Astrocyte of the spinal cord (primary cell): ENCODE results near the gene EPB41L4A.
"Not testable (repeated sequence)": the region's sequence is repeated elsewhere in the genome, so short reads cannot be mapped to it uniquely, and the experiment has no call there.

ENCODE experiments used
- DNase-seq: peaks from one replicate; pipeline ENCODE4 v3.0.0; 2011; ENCODE audit warnings: low read depth, low spot score
- H3K4me3 ChIP-seq: 2 replicates; pipeline ENCODE4 v1.5.1; 2011; ENCODE audit warnings: low read depth, mild to moderate bottlenecking, low read length, moderate library complexity
- CTCF ChIP-seq: IDR thresholded peaks from 2 replicates; pipeline ENCODE4 v1.5.1; 2012; ENCODE audit warnings: low read depth, mild to moderate bottlenecking, low read length, inconsistent platforms
- in situ Hi-C: cut with HindIII; loops from 2 replicates; pipeline ENCODE4 v1.10.0; 2017; ENCODE audit warnings: low sequenced_read_pairs

Gene EPB41L4A

GRCh38 chr5:112419164-112419985 is at the start of gene EPB41L4A:
Gene EPB41L4A, minus strand, starts transcription at chr5:112419277. Its CDS starts 238 bp downstream, at chr5:112419039.
- in situ Hi-C loops = no loop called here
- DNase-seq = peak; percentile 32
- peak within 1 kb of the TSS; percentile 59 for H3K4me3 ChIP-seq
- TF ChIP-seq CTCF = no peak

GRCh38 chr5:112467485-112467884 is 48.4 kb upstream of the EPB41L4A start:
- no peak for DNase-seq
- in situ Hi-C loops = no loop called here
- TF ChIP-seq CTCF = no peak
- H3K4me3 ChIP-seq = no peak overlapping the region

- in situ Hi-C loops, H3K4me3 ChIP-seq, DNase-seq: not testable (repeated sequence)
These were observed 47.2 kb upstream of the EPB41L4A start for GRCh38 chr5:112466261-112466660.

GRCh38 chr5:112447187-112447760 is 28.2 kb upstream of the EPB41L4A start:
- H3K4me3 ChIP-seq, in situ Hi-C loops, DNase-seq: not testable (repeated sequence)

- in situ Hi-C loops = no loop called here
- DNase-seq = no peak
- no peak overlapping the region for H3K4me3 ChIP-seq
- TF ChIP-seq CTCF = no peak
These were observed 26.7 kb upstream of the EPB41L4A start for GRCh38 chr5:112445626-112446350.

GRCh38 chr5:112443932-112444331 is 24.9 kb upstream of the EPB41L4A start:
- DNase-seq, H3K4me3 ChIP-seq, in situ Hi-C loops: not testable (repeated sequence)

GRCh38 chr5:112440031-112440430 is 21.0 kb upstream of the EPB41L4A start:
- in situ Hi-C loops = no loop called here
- no peak overlapping the region for H3K4me3 ChIP-seq
- no peak for DNase-seq
- TF ChIP-seq CTCF = no peak

GRCh38 chr5:112436144-112436543 is 17.1 kb upstream of the EPB41L4A start:
- H3K4me3 ChIP-seq = no peak overlapping the region
- in situ Hi-C loops = no loop called here
- no peak for DNase-seq
- TF ChIP-seq CTCF = no peak
